GM06990 (cell line): Measurements from ENCODE around the gene SLC43A3.

ENCODE experiments used
- DNase-seq: peaks from one replicate; pipeline ENCODE4 v3.0.0-alpha.2; 2011; ENCODE audit not compliant: insufficient read length; ENCODE audit errors: extremely low read depth
- H3K27me3 ChIP-seq: replicated peaks from 2 replicates; pipeline ENCODE4 v1.6.0; 2011; ENCODE audit warnings: low read length; ENCODE audit not compliant: control insufficient read depth, insufficient read depth
- H3K36me3 ChIP-seq: 2 replicates; pipeline ENCODE4 v1.5.1; 2011; ENCODE audit warnings: low read length; ENCODE audit not compliant: control insufficient read depth, insufficient read depth
- H3K4me3 ChIP-seq: replicated peaks from 2 replicates; pipeline ENCODE4 v1.5.1; 2011; ENCODE audit warnings: low read depth, mild to moderate bottlenecking, control low read depth, low read length
- CTCF ChIP-seq: IDR thresholded peaks from 2 replicates; pipeline ENCODE4 v1.5.1; 2011; ENCODE audit warnings: low read length, control low read depth, mild to moderate bottlenecking, inconsistent platforms; ENCODE audit not compliant: insufficient read depth, poor library complexity, severe bottlenecking

Gene SLC43A3

GRCh38 chr11:57399972-57400578, 26.8 kb downstream of the SLC43A3 start:
- H3K4me3 ChIP-seq, result no peak overlapping the region
- no peak for DNase-seq
- no peak for TF ChIP-seq CTCF
- no peaks in the 10 kb centered on the region; the same call in 1 of the 2 replicates for H3K36me3 ChIP-seq
- no peaks in the 10 kb centered on the region for H3K27me3 ChIP-seq

- Histone ChIP-seq H3K27me3 (no peaks in the 10 kb centered on the region), H3K36me3 (no peaks in the 10 kb centered on the region; the same call in 1 of the 2 replicates), H3K4me3 (no peak overlapping the region)
- TF ChIP-seq CTCF, result no peak
- no peak for DNase-seq
Observed at GRCh38 chr11:57399221-57399620, 27.7 kb downstream of the SLC43A3 start.

GRCh38 chr11:57397394-57397990, 29.4 kb downstream of the SLC43A3 start:
- Histone ChIP-seq H3K36me3 (no peaks in the 10 kb centered on the region), H3K27me3 (no peaks in the 10 kb centered on the region), H3K4me3 (no peak overlapping the region)
- DNase-seq, result no peak
- no peak for TF ChIP-seq CTCF

GRCh38 chr11:57396744-57397143, 30.2 kb downstream of the SLC43A3 start:
- no peak for DNase-seq
- H3K27me3 ChIP-seq, result no peaks in the 10 kb centered on the region
- no peaks in the 10 kb centered on the region for H3K36me3 ChIP-seq
- TF ChIP-seq CTCF, result no peak
- no peak overlapping the region for H3K4me3 ChIP-seq

- H3K4me3 ChIP-seq, result no peak overlapping the region
- H3K27me3 ChIP-seq, result no peaks in the 10 kb centered on the region
- H3K36me3 ChIP-seq, result no peaks in the 10 kb centered on the region
- TF ChIP-seq CTCF, result no peak
- no peak for DNase-seq
Observed at GRCh38 chr11:57395905-57396623, 30.9 kb downstream of the SLC43A3 start.
